ENCODE data around the gene COMTD1. TPM values are rescaled to one million over a fixed set of nuclear protein-coding genes. Genes with fewer than 3 reads are reported as not detected.
"Not testable (repeated sequence)": the region's sequence is repeated elsewhere in the genome, so short reads cannot be mapped to it uniquely, and the experiment has no call there.

The COMTD1 gene
- total and polyA plus RNA-seq, 2 experiments from 2014 or later: 36.7 to 46.4 TPM

DNA sequence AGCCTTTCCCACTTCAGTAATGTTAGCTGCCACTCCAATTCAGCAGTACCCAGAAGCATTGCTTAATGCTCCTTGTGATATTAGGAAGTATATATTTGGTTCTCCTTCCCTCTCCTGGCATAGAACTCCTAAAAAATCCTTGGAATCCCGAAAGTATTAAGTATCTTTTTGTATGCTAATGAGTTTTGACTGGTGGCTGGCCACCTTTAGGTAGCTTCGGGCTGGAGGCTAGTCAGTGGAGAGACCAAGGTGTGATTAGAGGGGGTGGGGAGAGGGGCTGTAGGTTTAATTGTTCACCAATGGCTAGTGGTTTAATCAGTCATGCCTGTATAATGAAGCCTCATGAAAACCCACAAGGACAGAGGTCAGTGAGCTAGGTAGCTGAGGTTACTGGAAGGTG is 12.2 kb downstream of the COMTD1 start:
- H4K20me1 ChIP-seq (ENCODE audit: insufficient read depth, poor library complexity, severe bottlenecking): peaks cover 41% of the 10 kb centered on the region
- TF ChIP-seq CTCF (IDR thresholded peaks at IDR 0.05; ENCODE audit: poor library complexity) (no peak), EZH2 (IDR thresholded peaks at IDR 0.05; ENCODE audit: borderline replicate concordance) (no peak), EZH2phosphoT487 (IDR thresholded peaks at IDR 0.05; ENCODE audit: low read depth, severe bottlenecking, unreplicated experiment) (no peak)
- H3K9me3 ChIP-seq (ENCODE audit: low read depth): no peaks in the 10 kb centered on the region
- WGBS (ENCODE audit: low lambda C conversion rate, missing lambda C conversion rate): 62% methylated on average over 2 of the region's 2 CpGs
- H3K27me3 ChIP-seq: no peaks in the 10 kb centered on the region
- no peaks in the 10 kb centered on the region for H3K9me2 ChIP-seq (replicated peaks; ENCODE audit: insufficient read depth)
- H3K4me3 ChIP-seq: no peak overlapping the region
- H3K4me1 ChIP-seq (ENCODE audit: insufficient read depth): peaks cover 51% of the 10 kb centered on the region
- H3K36me3 ChIP-seq (replicated peaks; ENCODE audit: insufficient read depth, low read depth): no peaks in the 10 kb centered on the region
- no peak overlapping the region for H2AFZ ChIP-seq
- no peak overlapping the region for H3K4me2 ChIP-seq
- peak overlapping the region; percentile 85 for H3K27ac ChIP-seq
- peaks cover 87% of the 10 kb centered on the region for H3K79me2 ChIP-seq
- DNase-seq (ENCODE audit: low spot score): no peak

DNA sequence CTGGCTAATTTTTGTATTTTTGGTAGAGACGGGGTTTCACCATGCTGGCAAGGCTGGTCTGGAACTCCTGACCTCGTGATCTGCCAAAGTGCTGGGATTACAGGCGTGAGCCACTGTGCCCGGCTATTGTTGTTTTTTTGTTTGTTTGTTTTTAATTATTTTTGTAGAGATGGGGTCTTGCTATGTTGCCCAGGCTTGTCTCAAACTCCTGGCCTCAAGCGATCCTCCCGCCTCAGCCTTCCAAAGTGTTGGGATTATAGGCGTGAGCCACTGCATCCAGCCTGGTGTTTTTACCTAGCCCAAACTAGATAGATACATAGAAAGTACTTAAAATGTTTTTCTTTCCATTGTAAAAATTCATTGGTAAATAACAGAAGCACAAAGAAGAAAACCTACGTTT is 14.3 kb downstream of the COMTD1 start:
- not testable (repeated sequence) for H3K9me3 ChIP-seq (ENCODE audit: low read depth); H2AFZ ChIP-seq; H3K27me3 ChIP-seq; H3K9me2 ChIP-seq (replicated peaks; ENCODE audit: insufficient read depth); H3K36me3 ChIP-seq (replicated peaks; ENCODE audit: insufficient read depth, low read depth); H3K27ac ChIP-seq; H3K4me2 ChIP-seq; DNase-seq (ENCODE audit: low spot score); H3K4me3 ChIP-seq
- Histone ChIP-seq H4K20me1 (ENCODE audit: insufficient read depth, poor library complexity, severe bottlenecking) (peaks cover 49% of the 10 kb centered on the region), H3K79me2 (peaks cover 87% of the 10 kb centered on the region), H3K4me1 (ENCODE audit: insufficient read depth) (peaks cover 34% of the 10 kb centered on the region)
- WGBS (ENCODE audit: low lambda C conversion rate, missing lambda C conversion rate): 94% methylated on average over 8 of the region's 8 CpGs

DNA sequence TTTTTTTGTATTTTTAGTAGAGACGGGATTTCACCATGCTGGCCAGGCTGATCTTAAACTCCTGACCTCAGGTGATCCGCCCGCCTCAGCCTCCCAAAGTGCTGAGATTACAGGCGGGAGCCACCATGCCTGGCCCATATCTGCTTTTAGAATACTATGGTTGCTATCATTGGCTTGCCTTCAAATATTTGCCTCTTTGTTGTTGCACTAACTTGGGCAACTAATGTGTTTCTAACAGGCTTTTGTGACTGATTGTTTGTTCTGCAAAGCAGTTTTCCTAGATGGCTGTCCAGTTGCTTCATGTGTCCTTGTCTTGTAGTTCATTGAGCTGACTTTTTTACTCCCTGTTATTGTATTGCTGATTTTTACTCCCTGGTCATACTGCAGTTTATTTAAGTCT is 15.5 kb downstream of the COMTD1 start:
- Histone ChIP-seq H3K27me3 (no peaks in the 10 kb centered on the region), H3K27ac (no peak overlapping the region), H4K20me1 (ENCODE audit: insufficient read depth, poor library complexity, severe bottlenecking) (peaks cover 53% of the 10 kb centered on the region), H3K4me2 (no peak overlapping the region), H3K4me3 (no peak overlapping the region), H2AFZ (no peak overlapping the region), H3K9me2 (replicated peaks; ENCODE audit: insufficient read depth) (no peaks in the 10 kb centered on the region), H3K79me2 (peaks cover 91% of the 10 kb centered on the region), H3K36me3 (replicated peaks; ENCODE audit: insufficient read depth, low read depth) (no peaks in the 10 kb centered on the region), H3K9me3 (ENCODE audit: low read depth) (no peaks in the 10 kb centered on the region), H3K4me1 (ENCODE audit: insufficient read depth) (peaks cover 24% of the 10 kb centered on the region)
- DNase-seq (ENCODE audit: low spot score): no peak
- 98% methylated on average over 4 of the region's 4 CpGs for WGBS (ENCODE audit: low lambda C conversion rate, missing lambda C conversion rate)
- no peak for TF ChIP-seq CTCF (IDR thresholded peaks at IDR 0.05; ENCODE audit: poor library complexity)

DNA sequence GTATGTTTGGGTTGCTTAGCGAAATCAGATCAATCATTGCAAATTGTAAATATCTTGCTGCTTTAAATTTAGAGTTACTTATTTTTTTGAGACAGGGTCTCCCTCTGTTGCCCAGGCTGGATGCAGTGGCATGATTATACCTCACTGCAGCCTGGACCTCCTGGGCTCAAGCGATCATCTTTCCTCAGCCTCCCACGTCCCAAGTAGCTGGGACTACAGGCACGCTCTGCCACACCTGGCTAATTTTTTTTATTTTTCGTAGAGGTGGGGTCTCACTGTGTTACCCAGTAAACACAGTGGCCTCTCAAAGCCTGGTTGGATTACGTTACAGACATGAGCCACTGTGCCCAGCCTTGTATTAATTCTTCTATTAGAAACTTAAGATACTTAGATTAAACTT is 23.4 kb downstream of the COMTD1 start:
- H4K20me1 ChIP-seq (ENCODE audit: insufficient read depth, poor library complexity, severe bottlenecking): peaks cover 32% of the 10 kb centered on the region
- TF ChIP-seq EZH2phosphoT487 (IDR thresholded peaks at IDR 0.05; ENCODE audit: low read depth, severe bottlenecking, unreplicated experiment): no peak
- TF ChIP-seq EZH2 (IDR thresholded peaks at IDR 0.05; ENCODE audit: borderline replicate concordance): no peak
- no peak for TF ChIP-seq CTCF (IDR thresholded peaks at IDR 0.05; ENCODE audit: poor library complexity)
- peak overlapping the region; percentile 95 for H3K4me3 ChIP-seq
- WGBS (ENCODE audit: low lambda C conversion rate, missing lambda C conversion rate): 88% methylated on average over 6 of the region's 6 CpGs
- H3K9me2 ChIP-seq (replicated peaks; ENCODE audit: insufficient read depth): no peaks in the 10 kb centered on the region
- H3K4me1 ChIP-seq (ENCODE audit: insufficient read depth): peaks cover 17% of the 10 kb centered on the region
- H3K27ac ChIP-seq: no peak overlapping the region
- no peaks in the 10 kb centered on the region for H3K36me3 ChIP-seq (replicated peaks; ENCODE audit: insufficient read depth, low read depth)
- peak overlapping the region; percentile 95 for H3K4me2 ChIP-seq
- no peaks in the 10 kb centered on the region for H3K9me3 ChIP-seq (ENCODE audit: low read depth)
- DNase-seq (ENCODE audit: low spot score): no peak
- no peak overlapping the region for H2AFZ ChIP-seq
- no peaks in the 10 kb centered on the region for H3K27me3 ChIP-seq
- H3K79me2 ChIP-seq: peaks cover 66% of the 10 kb centered on the region
